Measurements from ENCODE around the gene METTL21C. TPM values are rescaled to one million over a fixed set of nuclear protein-coding genes. Genes with fewer than 3 reads are reported as not detected.

METTL21C gene
- polyA plus RNA-seq, 1 donor (not counting 4 experiments of a cell fraction or from before 2014, with no cell fraction given), result not detected

GRCh38 chr13:102651392-102651791, 43.5 kb downstream of the METTL21C start:
- no peaks in the 10 kb centered on the region for H3K9me1 ChIP-seq (ENCODE audit: control insufficient read depth, extremely low read depth, insufficient read depth, low read length)
- H3K9me3 ChIP-seq (ENCODE audit: control insufficient read depth, low read depth, low read length), result no peaks in the 10 kb centered on the region
- dilution Hi-C loops (cut with MboI; ENCODE audit: extremely low pct_ligation_motif_present, low sequenced_read_pairs), result no loop called here
- TF ChIP-seq CTCF (optimal IDR thresholded peaks at IDR 0.05 in 1 of 3, IDR thresholded peaks at IDR 0.05 in 1 of 3, conservative IDR thresholded peaks at IDR 0.05 in 1 of 3; ENCODE audit: extremely low read depth in 1 of 3, insufficient read depth in 2 of 3, low read length in 3 of 3) (no peak), EZH2 (IDR thresholded peaks at IDR 0.05; ENCODE audit: low read length) (no peak)
- FAIRE-seq (no peak), DNase-seq (ENCODE audit: low read depth, low spot score) (no peak)
- no peak overlapping the region for H3K9ac ChIP-seq (ENCODE audit: control insufficient read depth, extremely low read depth, insufficient read depth, low read length)
- no peak overlapping the region for H2AFZ ChIP-seq (ENCODE audit: control insufficient read depth, low read length)
- H4K20me1 ChIP-seq (ENCODE audit: control insufficient read depth, extremely low read depth, insufficient read depth, low read length), result no peaks in the 10 kb centered on the region
- H3K27me3 ChIP-seq (ENCODE audit: control insufficient read depth, extremely low read depth, insufficient read depth, low read length), result no peaks in the 10 kb centered on the region
- no peaks in the 10 kb centered on the region for H3K79me2 ChIP-seq (ENCODE audit: control insufficient read depth, insufficient read depth, low read length)
- H3K4me1 ChIP-seq (ENCODE audit: control insufficient read depth, extremely low read depth, insufficient read depth, low read length), result no peaks in the 10 kb centered on the region
- H3K4me2 ChIP-seq (ENCODE audit: control insufficient read depth, extremely low read depth, insufficient read depth, low read depth, low read length), result no peak overlapping the region
- peaks cover 9 to 10% of the 10 kb centered on the region in 2 experiments for H3K36me3 ChIP-seq (ENCODE audit: control insufficient read depth in 2 of 2, extremely low read depth in 1 of 2, insufficient read depth in 2 of 2, low read length in 2 of 2)
- no peak overlapping the region for H3K4me3 ChIP-seq (ENCODE audit: control insufficient read depth in 2 of 3, extremely low read depth in 1 of 3, insufficient read depth in 2 of 3, low read depth in 1 of 3, low read length in 3 of 3)
- no peak overlapping the region for H3K27ac ChIP-seq (ENCODE audit: control insufficient read depth, insufficient read depth, low read length)

GRCh38 chr13:102650444-102650843, 44.4 kb downstream of the METTL21C start:
- H3K9me3 ChIP-seq (ENCODE audit: control insufficient read depth, low read depth, low read length), result no peaks in the 10 kb centered on the region
- H3K4me2 ChIP-seq (ENCODE audit: control insufficient read depth, extremely low read depth, insufficient read depth, low read depth, low read length), result no peak overlapping the region
- H3K79me2 ChIP-seq (ENCODE audit: control insufficient read depth, insufficient read depth, low read length), result no peaks in the 10 kb centered on the region
- H4K20me1 ChIP-seq (ENCODE audit: control insufficient read depth, extremely low read depth, insufficient read depth, low read length), result no peaks in the 10 kb centered on the region
- no peak overlapping the region for H3K4me3 ChIP-seq (ENCODE audit: control insufficient read depth in 2 of 3, extremely low read depth in 1 of 3, insufficient read depth in 2 of 3, low read depth in 1 of 3, low read length in 3 of 3)
- no peak overlapping the region for H2AFZ ChIP-seq (ENCODE audit: control insufficient read depth, low read length)
- no peak overlapping the region for H3K9ac ChIP-seq (ENCODE audit: control insufficient read depth, extremely low read depth, insufficient read depth, low read length)
- dilution Hi-C loops (cut with MboI; ENCODE audit: extremely low pct_ligation_motif_present, low sequenced_read_pairs), result no loop called here
- H3K27ac ChIP-seq (ENCODE audit: control insufficient read depth, insufficient read depth, low read length), result no peak overlapping the region
- TF ChIP-seq CTCF (optimal IDR thresholded peaks at IDR 0.05 in 1 of 3, IDR thresholded peaks at IDR 0.05 in 1 of 3, conservative IDR thresholded peaks at IDR 0.05 in 1 of 3; ENCODE audit: extremely low read depth in 1 of 3, insufficient read depth in 2 of 3, low read length in 3 of 3), result no peak
- TF ChIP-seq EZH2 (IDR thresholded peaks at IDR 0.05; ENCODE audit: low read length), result no peak
- no peaks in the 10 kb centered on the region for H3K9me1 ChIP-seq (ENCODE audit: control insufficient read depth, extremely low read depth, insufficient read depth, low read length)
- no peaks in the 10 kb centered on the region for H3K4me1 ChIP-seq (ENCODE audit: control insufficient read depth, extremely low read depth, insufficient read depth, low read length)
- H3K27me3 ChIP-seq (ENCODE audit: control insufficient read depth, extremely low read depth, insufficient read depth, low read length), result no peaks in the 10 kb centered on the region
- DNase-seq (ENCODE audit: low read depth, low spot score) (no peak), FAIRE-seq (no peak)
- H3K36me3 ChIP-seq (ENCODE audit: control insufficient read depth in 2 of 2, extremely low read depth in 1 of 2, insufficient read depth in 2 of 2, low read length in 2 of 2), result peaks cover 9 to 13% of the 10 kb centered on the region in 2 experiments

Measured in keratinocyte (primary cell).